IMR-90 (cell line): ENCODE measurements around the gene AP2M1. TPM values are rescaled to one million over a fixed set of nuclear protein-coding genes. Genes with fewer than 3 reads are reported as not detected.

Experiments used
- ATAC-seq: fragments of 200-7000 bp; cut with Tn5 transposase; 2 replicates; pipeline ENCODE4 v1.9.1; 2020; ENCODE audit warnings: low read depth, mild to moderate bottlenecking, moderate library complexity
- BruUV-seq: library from RNA; stranded (reverse); fragments of 400-500 nt; replicated peaks from 2 replicates; lab custom pipeline; 2021; lab: Mats Ljungman, UMichigan
- CTCF ChIA-PET: fragments of 300-600 bp; formaldehyde crosslinking; extraction: SDS; loops from one replicate; lab custom pipeline; 2021; ENCODE audit warnings: antibody characterized with exemption; lab: Yijun Ruan, JAX
- POLR2A ChIA-PET: fragments of 300-600 bp; sonication (Branson Sonifier 250); formaldehyde crosslinking; loops from one replicate; lab custom pipeline; 2022; ENCODE audit warnings: antibody characterized with exemption; ENCODE audit not compliant: unreplicated experiment; lab: Charles Lee
- DNase-seq: peaks from one replicate; pipeline ENCODE4 v3.0.0; 2013
- H2AFZ ChIP-seq: replicated peaks from 2 replicates; pipeline ENCODE3; 2013; ENCODE audit warnings: low read length, mild to moderate bottlenecking; ENCODE audit not compliant: poor library complexity
- H2AK5ac ChIP-seq: 2 replicates; pipeline ENCODE4 v1.6.1; 2013; ENCODE audit warnings: low read depth, low read length, inconsistent platforms
- H2AK9ac ChIP-seq: replicated peaks from 2 replicates; pipeline ENCODE3; 2013; ENCODE audit warnings: mild to moderate bottlenecking, low read depth, low read length, moderate library complexity; ENCODE audit not compliant: poor library complexity
- H2BK120ac ChIP-seq: 2 replicates; pipeline ENCODE4 v1.6.1; 2013; ENCODE audit warnings: low read depth, low read length, inconsistent platforms
- H2BK15ac ChIP-seq: 3 replicates; pipeline ENCODE4 v1.6.1; 2013; ENCODE audit warnings: low read depth, low read length, inconsistent platforms
- H2BK20ac ChIP-seq: 2 replicates; pipeline ENCODE4 v1.6.1; 2013; ENCODE audit warnings: low read depth, mild to moderate bottlenecking, inconsistent platforms, low read length, moderate library complexity
- H2BK5ac ChIP-seq: 2 replicates; pipeline ENCODE4 v1.6.1; 2013; ENCODE audit warnings: mild to moderate bottlenecking, low read depth, low read length, inconsistent platforms; ENCODE audit not compliant: poor library complexity, severe bottlenecking
- H3K14ac ChIP-seq: replicated peaks from 2 replicates; pipeline ENCODE4 v1.6.1; 2013; ENCODE audit warnings: low read depth, low read length, inconsistent platforms
- H3K18ac ChIP-seq: 2 replicates; pipeline ENCODE4 v1.6.1; 2013; ENCODE audit warnings: low read depth, low read length, control low read depth
- H3K23ac ChIP-seq: 2 replicates; pipeline ENCODE4 v1.6.1; 2013; ENCODE audit warnings: low read depth, low read length, inconsistent platforms
- H3K27ac ChIP-seq: 2 replicates; pipeline ENCODE4 v1.5.1; 2013; ENCODE audit warnings: mild to moderate bottlenecking, control low read depth, low read length; ENCODE audit not compliant: insufficient read depth
- H3K27me3 ChIP-seq: 2 replicates; pipeline ENCODE4 v1.6.1; 2013; ENCODE audit warnings: low read length; ENCODE audit not compliant: control insufficient read depth, insufficient read depth
- H3K36me3 ChIP-seq: 2 replicates; pipeline ENCODE4 v1.6.1; 2013; ENCODE audit warnings: low read length, mixed read lengths; ENCODE audit not compliant: control insufficient read depth, insufficient read depth
- H3K4ac ChIP-seq: 2 replicates; pipeline ENCODE4 v1.6.1; 2013; ENCODE audit warnings: low read depth, low read length, inconsistent platforms
- H3K4me1 ChIP-seq: 2 replicates; pipeline ENCODE4 v1.6.1; 2013; ENCODE audit warnings: low read length, mixed read lengths; ENCODE audit not compliant: control insufficient read depth, insufficient read depth
- H3K4me2 ChIP-seq: 2 replicates; pipeline ENCODE4 v1.6.1; 2013; ENCODE audit warnings: low read depth, mild to moderate bottlenecking, control low read depth, low read length, moderate library complexity
- H3K4me3 ChIP-seq: 2 replicates; pipeline ENCODE4 v1.5.1; 2013; ENCODE audit warnings: low read depth, mild to moderate bottlenecking, control low read depth, low read length, moderate library complexity; ENCODE audit not compliant: insufficient read depth
- H3K56ac ChIP-seq: 2 replicates; pipeline ENCODE4 v1.6.1; 2013; ENCODE audit warnings: low read length, inconsistent platforms; ENCODE audit not compliant: insufficient read depth; ENCODE audit errors: extremely low read depth
- H3K79me1 ChIP-seq, 2 experiments: 2 replicates each; pipeline ENCODE4 v1.6.1; 2013; ENCODE audit warnings: low read length in 2 of 2, inconsistent platforms in 1 of 2, low read depth in 1 of 2
- H3K9ac ChIP-seq: 2 replicates; pipeline ENCODE4 v1.6.1; 2013; ENCODE audit warnings: low read depth, low read length, control low read depth
- H3K9me1 ChIP-seq: 2 replicates; pipeline ENCODE4 v1.6.1; 2013; ENCODE audit warnings: low read length, inconsistent platforms; ENCODE audit not compliant: insufficient read depth
- H3K9me3 ChIP-seq: 2 replicates; pipeline ENCODE4 v1.6.1; 2013; ENCODE audit warnings: low read length; ENCODE audit not compliant: control insufficient read depth, insufficient read depth
- H4K20me1 ChIP-seq: 2 replicates; pipeline ENCODE4 v1.6.1; 2013; ENCODE audit warnings: low read length, inconsistent platforms; ENCODE audit not compliant: insufficient read depth
- H4K5ac ChIP-seq: 2 replicates; pipeline ENCODE4 v1.6.1; 2013; ENCODE audit warnings: mild to moderate bottlenecking, low read depth, low read length, control low read depth
- H4K8ac ChIP-seq, 2 experiments: 2 replicates each; pipeline ENCODE4 v1.6.1; 2013; ENCODE audit warnings: low read depth in 2 of 2, low read length in 2 of 2, control low read depth in 1 of 2, inconsistent platforms in 1 of 2
- H4K91ac ChIP-seq: 2 replicates; pipeline ENCODE4 v1.6.1; 2013; ENCODE audit warnings: low read depth, low read length, inconsistent platforms; ENCODE audit not compliant: insufficient read depth
- BHLHE40 ChIP-seq: fragments of 150-350 bp; IDR thresholded peaks from 2 replicates; pipeline ENCODE4 v1.6.1; 2016; ENCODE audit warnings: mild to moderate bottlenecking, low read depth, low read length
- CTCF ChIP-seq: conservative IDR thresholded peaks from 2 replicates; pipeline ENCODE4 v1.5.1; 2012; ENCODE audit warnings: mild to moderate bottlenecking, low read depth, low read length, improper control_type of control experiment
- MXI1 ChIP-seq: IDR thresholded peaks from 2 replicates; pipeline ENCODE4 v1.6.1; 2012; ENCODE audit warnings: low read depth, mild to moderate bottlenecking, low read length, moderate library complexity, borderline replicate concordance
- NFE2L2 ChIP-seq: fragments of 150-350 bp; IDR thresholded peaks from 2 replicates; pipeline ENCODE4 v1.6.1; 2016; ENCODE audit warnings: low read depth, mild to moderate bottlenecking, low read length
- POLR2A ChIP-seq: IDR thresholded peaks from 2 replicates; pipeline ENCODE4 v1.6.1; 2012; ENCODE audit warnings: mild to moderate bottlenecking, low read depth, low read length
- RCOR1 ChIP-seq: IDR thresholded peaks from 2 replicates; pipeline ENCODE4 v1.6.1; 2012; ENCODE audit warnings: mild to moderate bottlenecking, low read length, improper control_type of control experiment; ENCODE audit not compliant: insufficient replicate concordance
- WGBS, 2 experiments: methylation state at CpG; one replicate each; pipeline versions ENCODE4 v1.1.5 to v1.1.7; 2013; ENCODE audit warnings: missing lambda C conversion rate in 2 of 2; ENCODE audit not compliant: insufficient read length in 1 of 2; ENCODE audit errors: extremely low coverage in 2 of 2; 5-methylcytosine and 5-hydroxymethylcytosine counted together
- dilution Hi-C: fragments of 300-500 bp; cut with HindIII; formaldehyde crosslinking; loops from one replicate; pipeline ENCODE4 v1.14.3; 2018; ENCODE audit warnings: low sequenced_read_pairs; ENCODE audit not compliant: unreplicated experiment
- in situ Hi-C: fragments of 300-500 bp; cut with MboI; formaldehyde crosslinking; loops from 3 replicates; pipeline ENCODE4 v1.14.3; 2019; ENCODE audit warnings: low sequenced_read_pairs, inconsistent platforms, mixed read lengths
- intact Hi-C: fragments of 100-400 bp; cut with micrococcal nuclease; formaldehyde crosslinking; loops from 2 replicates; pipeline ENCODE4 v1.10.0; 2022
- polyA plus RNA-seq, 3 experiments: library from polyadenylated mRNA; depleted of rRNA; stranded (reverse); fragments of >200 nt; gene quantifications; 2 replicates each; pipeline ENCODE4 v1.2.3, GENCODE V29; 2012; ENCODE audit warnings: low replicate concordance in 1 of 3
- total RNA-seq: library from RNA; depleted of rRNA; stranded (reverse); fragments of >200 nt; gene quantifications from 2 replicates; pipeline ENCODE4 v1.2.3, GENCODE V29; 2012

Gene AP2M1
- total and polyA plus RNA-seq, 2 of the 4 experiments (the other 2 are of a cell fraction): 876 to 1,065 TPM

- peaks cover 5% of the 10 kb centered on the region for H3K36me3 ChIP-seq
- H3K9me3 ChIP-seq: no peaks in the 10 kb centered on the region
- peak; percentile 66 for ATAC-seq
- H3K27me3 ChIP-seq: no peaks in the 10 kb centered on the region
- dilution Hi-C loops: no loop called here
- intact Hi-C loops: loop anchor here (1.0 to 2.0 kb wide), 3 partner anchors 115 to 239 kb away; partner anchors contain the start of genes ABCC5, ALG3 and EEF1AKMT4
- peak overlapping the region; percentile 95 for H3K9ac ChIP-seq
- H3K27ac ChIP-seq: peak overlapping the region; percentile 45
- peak overlapping the region; percentile 69 for H3K23ac ChIP-seq
- peak overlapping the region; percentile 26; the same call in 1 of the 2 replicates for H2AK5ac ChIP-seq
- no peaks in the 10 kb centered on the region; the same call in 1 of the 2 replicates for H3K4me1 ChIP-seq
- H4K91ac ChIP-seq: peak overlapping the region; percentile 83
- peak overlapping the region; percentile 91 for H3K4me3 ChIP-seq
- peak overlapping the region; percentile 57 to 98 for H4K8ac ChIP-seq
- ChIA-PET POLR2A (no interaction called here), CTCF (interaction anchor here (0.6 kb wide), 1 partner anchor 90 kb away, joined by 3 read pairs; no protein-coding TSS in a partner anchor)
- peak overlapping the region; percentile 64; the same call in 1 of the 3 replicates for H2BK15ac ChIP-seq
- peaks cover 7% of the 10 kb centered on the region for H3K9me1 ChIP-seq
- peak overlapping the region; percentile 97 for H3K14ac ChIP-seq
- H4K5ac ChIP-seq: peak overlapping the region; percentile 51; the same call in 1 of the 2 replicates
- no peaks in the 10 kb centered on the region; the same call in 1 of the 2 replicates for H4K20me1 ChIP-seq
- no peak overlapping the region; the same call in 1 of the 2 replicates for H3K18ac ChIP-seq
- H2AK9ac ChIP-seq: peak overlapping the region; percentile 95
- peak overlapping the region; percentile 23; the same call in 1 of the 2 replicates for H2BK20ac ChIP-seq
- H3K79me1 ChIP-seq: peaks cover 3 to 37% of the 10 kb centered on the region in 2 experiments; a peak in 2 of 4 replicates
- BruUV-seq: no TSS peak
- 1% methylated on average over 17 of the region's 37 CpGs; no CpG with 5 or more reads in 1 of the 2 experiments for WGBS, 2 experiments
- in situ Hi-C loops: no loop called here
- H3K4me2 ChIP-seq: peak overlapping the region; percentile 77
- H2BK5ac ChIP-seq: peak overlapping the region; percentile 88
- H3K4ac ChIP-seq: peak overlapping the region; percentile 95
- TF ChIP-seq MXI1 (peak; percentile 94), POLR2A (no peak), NFE2L2 (no peak), CTCF (no peak), RCOR1 (no peak), BHLHE40 (peak; percentile 72; the same call in 1 of the 2 replicates)
- H2AFZ ChIP-seq: peak overlapping the region; percentile 98
- DNase-seq: peak; percentile 78
- peak overlapping the region; percentile 29; the same call in 1 of the 2 replicates for H2BK120ac ChIP-seq
- H3K56ac ChIP-seq: peak overlapping the region; percentile 89
These were observed 40.6 kb upstream of the AP2M1 start for GRCh38 chr3:184133840-184134745.
